Peyer's patch (tissue), 4 donors: ENCODE measurements around the gene TMEM89.

Experiments
- CTCF ChIP-seq, 6 experiments: fragments of 450-650 bp in 4 of 6; fragments of 200-600 bp in 2 of 6; sonication (generic) in 1 of 6; IDR thresholded peaks; one replicate each; pipeline ENCODE4 v1.5.1; 2017 to 2019; ENCODE audit warnings: antibody characterized with exemption in 6 of 6, mild to moderate bottlenecking in 3 of 6, moderate library complexity in 1 of 6
- POLR2A ChIP-seq, 2 donors: fragments of 450-650 bp; IDR thresholded peaks; one replicate each; pipeline ENCODE4 v1.5.1; 2017; ENCODE audit warnings: antibody characterized with exemption in 2 of 2, mild to moderate bottlenecking in 2 of 2, moderate library complexity in 2 of 2

- TF ChIP-seq CTCF (IDR thresholded peaks at IDR 0.05) (no peak), POLR2A (IDR thresholded peaks at IDR 0.05) (no peak)
Observed at GRCh38 chr3:48619541-48620524, 1.7 kb downstream of the TMEM89 start.
